ENCODE results near the gene ETV6. TPM values are rescaled to one million over a fixed set of nuclear protein-coding genes. Genes with fewer than 3 reads are reported as not detected.

ETV6 gene
- total and polyA plus RNA-seq, 8 donors = 5.1 to 31.6 (median 18.2) TPM

- no peak for FAIRE-seq
- no peaks in the 10 kb centered on the region for H3K36me3 ChIP-seq
- H3K9me3 ChIP-seq = no peaks in the 10 kb centered on the region
- no peak for ATAC-seq
- peaks cover 12 to 28% (median 20%) of the 10 kb centered on the region in 3 donors for H3K4me1 ChIP-seq
- intact Hi-C loops (cut with DNase I) = no loop called here
- H3K27ac ChIP-seq = peak overlapping the region in 1 of 4 donors; percentile 71
- H3K4me3 ChIP-seq = no peak overlapping the region
- no peaks in the 10 kb centered on the region for H3K27me3 ChIP-seq
- 70 to 72% methylated on average over 5 of the region's 5 CpGs for WGBS, 2 donors
- no peak for DNase-seq
- no peak for TF ChIP-seq CTCF (IDR thresholded peaks at IDR 0.05)
Observed at GRCh38 chr12:11861155-11861863, 211.8 kb downstream of the ETV6 start.

- TF ChIP-seq CTCF (IDR thresholded peaks at IDR 0.05) = no peak
- ATAC-seq = peak in 1 of 4 donors; percentile 23
Observed at GRCh38 chr12:11861864-11862600, 212.6 kb downstream of the ETV6 start.

GRCh38 chr12:11862798-11863197 lies 213.3 kb downstream of the ETV6 start:
- WGBS, 2 donors = 33 to 40% methylated on average over 5 of the region's 5 CpGs

More at GRCh38 chr12:11861864-11862600, 212.6 kb downstream of the ETV6 start:
- FAIRE-seq = no peak
- H3K9me3 ChIP-seq = no peaks in the 10 kb centered on the region
- no peak overlapping the region for H3K4me3 ChIP-seq
- H3K27me3 ChIP-seq = no peaks in the 10 kb centered on the region
- DNase-seq = no peak
- intact Hi-C loops (cut with DNase I) = no loop called here
- peaks cover 12 to 28% (median 20%) of the 10 kb centered on the region in 3 donors for H3K4me1 ChIP-seq
- H3K27ac ChIP-seq = peak overlapping the region; percentile 9 to 72 (median 64)
- no peaks in the 10 kb centered on the region for H3K36me3 ChIP-seq
- 70 to 86% methylated on average over 7 of the region's 7 CpGs for WGBS, 2 donors

GRCh38 chr12:11863478-11863906 lies 214.0 kb downstream of the ETV6 start:
- Histone ChIP-seq H3K36me3 (no peaks in the 10 kb centered on the region), H3K4me1 (peaks cover 12 to 28% (median 20%) of the 10 kb centered on the region in 3 donors), H3K27ac (peak overlapping the region; percentile 9 to 72 (median 64)), H3K4me3 (no peak overlapping the region), H3K9me3 (no peaks in the 10 kb centered on the region), H3K27me3 (no peaks in the 10 kb centered on the region)
- 25 to 36% methylated on average over 5 of the region's 5 CpGs for WGBS, 2 donors
- intact Hi-C loops (cut with DNase I) = no loop called here
- FAIRE-seq (no peak), ATAC-seq (peak; percentile 64 to 84 (median 77)), DNase-seq (peak in 3 of 6 donors; percentile 28 to 35 (median 33))
- TF ChIP-seq CTCF (IDR thresholded peaks at IDR 0.05) = no peak

More at GRCh38 chr12:11862798-11863197, 213.3 kb downstream of the ETV6 start:
- TF ChIP-seq CTCF (IDR thresholded peaks at IDR 0.05) = no peak
- H3K4me3 ChIP-seq = no peak overlapping the region
- H3K9me3 ChIP-seq = no peaks in the 10 kb centered on the region
- H3K27me3 ChIP-seq = no peaks in the 10 kb centered on the region
- H3K4me1 ChIP-seq = peaks cover 12 to 28% (median 20%) of the 10 kb centered on the region in 3 donors
- H3K27ac ChIP-seq = peak overlapping the region; percentile 9 to 72 (median 64)
- no peaks in the 10 kb centered on the region for H3K36me3 ChIP-seq
- FAIRE-seq (no peak), ATAC-seq (peak; percentile 67 to 84 (median 83)), DNase-seq (peak in 1 of 6 donors; percentile 33)
- intact Hi-C loops (cut with DNase I) = no loop called here
